ENCODE results near the gene PIP5K1B. TPM values are rescaled to one million over a fixed set of nuclear protein-coding genes. Genes with fewer than 3 reads are reported as not detected.

Gene PIP5K1B
- total RNA-seq, 1 experiment from 2014 or later: not detected

GRCh38 chr9:68819065-68819464, 114.0 kb downstream of the PIP5K1B start:
- ChIA-PET POLR2A (no interaction called here), CTCF (no interaction called here)
- in situ Hi-C loops (cut with HindIII; ENCODE audit: low pct_unique_long_range_greater_than_20kb, low sequenced_read_pairs) (no loop called here), intact Hi-C loops (cut with micrococcal nuclease; ENCODE audit: unreplicated experiment) (no loop called here)
- Histone ChIP-seq H3K27me3 (ENCODE audit: control insufficient read depth, insufficient read depth, low read length) (no peaks in the 10 kb centered on the region), H3K27ac (ENCODE audit: low read length) (no peak overlapping the region), H3K4me1 (ENCODE audit: control insufficient read depth, insufficient read depth, low read length) (no peaks in the 10 kb centered on the region), H3K9me3 (ENCODE audit: control insufficient read depth, insufficient read depth, low read depth, low read length) (no peaks in the 10 kb centered on the region), H3K36me3 (ENCODE audit: control insufficient read depth, insufficient read depth, low read length) (no peaks in the 10 kb centered on the region), H3K4me3 (ENCODE audit: low read depth in 2 of 2, low read length in 2 of 2) (no peak overlapping the region)
- no peak for DNase-seq (ENCODE audit: low read depth, low spot score)
- TF ChIP-seq POLR2AphosphoS5 (IDR thresholded peaks at IDR 0.05; ENCODE audit: low read depth, low read length) (no peak), SIN3A (IDR thresholded peaks at IDR 0.05; ENCODE audit: borderline replicate concordance, insufficient read depth, low read depth, low read length) (no peak), REST (IDR thresholded peaks at IDR 0.05; ENCODE audit: insufficient read depth in 1 of 2, low read depth in 2 of 2, low read length in 1 of 2) (no peak), TCF7L2 (IDR thresholded peaks at IDR 0.05; ENCODE audit: low read depth, low read length) (no peak), CTCF (IDR thresholded peaks at IDR 0.05) (no peak)
- no peak for ATAC-seq
- BruUV-seq (replicated peaks): no TSS peak

GRCh38 chr9:68821911-68822310, 116.9 kb downstream of the PIP5K1B start:
- DNase-seq (ENCODE audit: low read depth, low spot score): no peak
- Histone ChIP-seq H3K27ac (ENCODE audit: low read length) (no peak overlapping the region), H3K4me1 (ENCODE audit: control insufficient read depth, insufficient read depth, low read length) (no peaks in the 10 kb centered on the region), H3K4me3 (ENCODE audit: low read depth in 2 of 2, low read length in 2 of 2) (no peak overlapping the region), H3K36me3 (ENCODE audit: control insufficient read depth, insufficient read depth, low read length) (no peaks in the 10 kb centered on the region), H3K9me3 (ENCODE audit: control insufficient read depth, insufficient read depth, low read depth, low read length) (no peaks in the 10 kb centered on the region), H3K27me3 (ENCODE audit: control insufficient read depth, insufficient read depth, low read length) (no peaks in the 10 kb centered on the region)
- ATAC-seq: no peak
- intact Hi-C loops (cut with micrococcal nuclease; ENCODE audit: unreplicated experiment) (no loop called here), in situ Hi-C loops (cut with HindIII; ENCODE audit: low pct_unique_long_range_greater_than_20kb, low sequenced_read_pairs) (no loop called here)
- ChIA-PET POLR2A (no interaction called here), CTCF (no interaction called here)
- no TSS peak for BruUV-seq (replicated peaks)
- TF ChIP-seq TCF7L2 (IDR thresholded peaks at IDR 0.05; ENCODE audit: low read depth, low read length): no peak
- no peak for TF ChIP-seq CTCF (IDR thresholded peaks at IDR 0.05)
- TF ChIP-seq REST (IDR thresholded peaks at IDR 0.05; ENCODE audit: insufficient read depth in 1 of 2, low read depth in 2 of 2, low read length in 1 of 2): no peak
- no peak for TF ChIP-seq SIN3A (IDR thresholded peaks at IDR 0.05; ENCODE audit: borderline replicate concordance, insufficient read depth, low read depth, low read length)
- no peak for TF ChIP-seq POLR2AphosphoS5 (IDR thresholded peaks at IDR 0.05; ENCODE audit: low read depth, low read length)
